Caco-2 (cell line): ENCODE data around the gene MRPL37. TPM values are rescaled to one million over a fixed set of nuclear protein-coding genes. Genes with fewer than 3 reads are reported as not detected.

Experiments
- BruUV-seq: library from RNA; stranded (reverse); fragments of 400-500 nt; replicated peaks from 2 replicates; lab custom pipeline; 2021; lab: Mats Ljungman, UMichigan
- CTCF ChIA-PET: fragments of 300-600 bp; sonication (Branson Sonifier 250); formaldehyde crosslinking; loops from one replicate; lab custom pipeline; 2022; ENCODE audit warnings: antibody characterized with exemption; lab: Charles Lee
- POLR2A ChIA-PET: fragments of 300-600 bp; sonication (Branson Sonifier 250); formaldehyde crosslinking; loops from one replicate; lab custom pipeline; 2022; ENCODE audit warnings: antibody characterized with exemption; lab: Charles Lee
- DNase-seq, 2 experiments: peaks; one replicate each; pipeline versions ENCODE4 v3.0.0 to v3.0.0-alpha.2; 2020 to 2022
- H3K27me3 ChIP-seq: replicated peaks from 2 replicates; pipeline ENCODE4 v1.6.0; 2011; ENCODE audit warnings: low read length; ENCODE audit not compliant: control insufficient read depth, insufficient read depth
- H3K36me3 ChIP-seq: 2 replicates; pipeline ENCODE4 v1.5.1; 2011; ENCODE audit warnings: low read length; ENCODE audit not compliant: control insufficient read depth, insufficient read depth
- H3K4me1 ChIP-seq: fragments of 250-450 bp; sonication (Bioruptor Pico); 2 replicates; pipeline ENCODE4 v1.5.1; 2020; ENCODE audit warnings: mild to moderate bottlenecking
- H3K4me3 ChIP-seq: 2 replicates; pipeline ENCODE4 v1.5.1; 2011; ENCODE audit warnings: low read depth, mild to moderate bottlenecking, control low read depth, low read length
- H3K9me3 ChIP-seq: fragments of 250-450 bp; sonication (Bioruptor Pico); 2 replicates; pipeline ENCODE4 v1.5.1; 2020; ENCODE audit warnings: mild to moderate bottlenecking, moderate library complexity
- H3K27ac Mint-ChIP-seq: one replicate; pipeline ENCODE4 v1.8.0; 2022; ENCODE audit warnings: mixed read lengths; ENCODE audit not compliant: unreplicated experiment
- H3K27me3 Mint-ChIP-seq: one replicate; pipeline ENCODE4 v1.8.0; 2022; ENCODE audit warnings: mixed read lengths; ENCODE audit not compliant: insufficient read depth, unreplicated experiment
- H3K36me3 Mint-ChIP-seq: one replicate; pipeline ENCODE4 v1.8.0; 2022; ENCODE audit warnings: mild to moderate bottlenecking, mixed read lengths; ENCODE audit not compliant: insufficient read depth, unreplicated experiment
- H3K4me1 Mint-ChIP-seq: one replicate; pipeline ENCODE4 v1.8.0; 2022; ENCODE audit warnings: low read depth, mixed read lengths; ENCODE audit not compliant: unreplicated experiment
- H3K4me3 Mint-ChIP-seq: one replicate; pipeline ENCODE4 v1.8.0; 2022; ENCODE audit warnings: mild to moderate bottlenecking, moderate library complexity, mixed read lengths; ENCODE audit not compliant: unreplicated experiment
- H3K9me3 Mint-ChIP-seq: one replicate; pipeline ENCODE4 v1.8.0; 2022; ENCODE audit warnings: mixed read lengths; ENCODE audit not compliant: unreplicated experiment
- intact Hi-C: fragments of 100-400 bp; cut with micrococcal nuclease; formaldehyde crosslinking; loops from one replicate; pipeline ENCODE4 v1.10.0; 2022; ENCODE audit not compliant: unreplicated experiment
- total RNA-seq: library from RNA; stranded (reverse); gene quantifications from 2 replicates; pipeline ENCODE4 v1.2.3, GENCODE V29; 2022
- TF ChIP-seq, protein P1 (sequence below), 2 experiments: fragments of 200-600 bp in 1 of 2; IDR thresholded peaks; 1 replicate in 1 of 2; 2 replicates in 1 of 2; pipeline versions ENCODE4 v1.5.1 to v1.8.0; 2011 to 2022; ENCODE audit warnings: antibody characterized with exemption in 1 of 2, control low read depth in 1 of 2, inconsistent platforms in 1 of 2, low read depth in 1 of 2, low read length in 1 of 2, mild to moderate bottlenecking in 1 of 2, moderate library complexity in 1 of 2; ENCODE audit not compliant: insufficient read depth in 1 of 2, severe bottlenecking in 1 of 2, unreplicated experiment in 1 of 2

Gene MRPL37
- total RNA-seq, 1 experiment from 2014 or later = 95.6 TPM

DNA sequence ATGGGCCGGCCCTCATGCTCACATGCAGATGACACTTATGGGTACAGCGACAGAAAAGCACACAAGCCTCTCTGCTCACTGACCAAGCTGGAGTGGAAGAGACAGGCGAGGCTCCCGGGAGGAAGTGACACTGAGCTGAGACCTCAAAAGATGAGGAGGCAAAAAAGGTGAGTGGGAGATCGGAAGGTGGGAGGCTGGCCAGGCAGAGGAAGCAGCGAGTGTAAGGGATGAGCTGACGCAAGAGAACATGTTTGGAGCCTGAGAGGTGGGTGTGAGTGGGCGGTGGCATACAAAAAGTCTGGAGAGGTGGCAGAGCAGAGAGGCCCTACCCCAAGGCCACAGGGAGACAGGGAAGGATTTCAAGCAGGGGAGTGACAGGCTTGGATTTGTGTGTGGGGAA is 29.0 kb upstream of the MRPL37 start:
- Mint-ChIP-seq H3K27me3 (no peaks in the 10 kb centered on the region), H3K27ac (no peak overlapping the region), H3K4me1 (no peaks in the 10 kb centered on the region), H3K4me3 (no peak overlapping the region), H3K36me3 (no peaks in the 10 kb centered on the region), H3K9me3 (no peaks in the 10 kb centered on the region)
- H3K9me3 ChIP-seq = no peaks in the 10 kb centered on the region
- TF ChIP-seq, protein P1, sequence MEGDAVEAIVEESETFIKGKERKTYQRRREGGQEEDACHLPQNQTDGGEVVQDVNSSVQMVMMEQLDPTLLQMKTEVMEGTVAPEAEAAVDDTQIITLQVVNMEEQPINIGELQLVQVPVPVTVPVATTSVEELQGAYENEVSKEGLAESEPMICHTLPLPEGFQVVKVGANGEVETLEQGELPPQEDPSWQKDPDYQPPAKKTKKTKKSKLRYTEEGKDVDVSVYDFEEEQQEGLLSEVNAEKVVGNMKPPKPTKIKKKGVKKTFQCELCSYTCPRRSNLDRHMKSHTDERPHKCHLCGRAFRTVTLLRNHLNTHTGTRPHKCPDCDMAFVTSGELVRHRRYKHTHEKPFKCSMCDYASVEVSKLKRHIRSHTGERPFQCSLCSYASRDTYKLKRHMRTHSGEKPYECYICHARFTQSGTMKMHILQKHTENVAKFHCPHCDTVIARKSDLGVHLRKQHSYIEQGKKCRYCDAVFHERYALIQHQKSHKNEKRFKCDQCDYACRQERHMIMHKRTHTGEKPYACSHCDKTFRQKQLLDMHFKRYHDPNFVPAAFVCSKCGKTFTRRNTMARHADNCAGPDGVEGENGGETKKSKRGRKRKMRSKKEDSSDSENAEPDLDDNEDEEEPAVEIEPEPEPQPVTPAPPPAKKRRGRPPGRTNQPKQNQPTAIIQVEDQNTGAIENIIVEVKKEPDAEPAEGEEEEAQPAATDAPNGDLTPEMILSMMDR (IDR thresholded peaks at IDR 0.05; ENCODE audit: insufficient read depth in 1 of 2, low read depth in 1 of 2, low read length in 1 of 2, severe bottlenecking in 1 of 2, unreplicated experiment in 1 of 2) = no peak
- H3K36me3 ChIP-seq = no peaks in the 10 kb centered on the region
- no peaks in the 10 kb centered on the region for H3K4me1 ChIP-seq
- DNase-seq = no peak
- POLR2A ChIA-PET = no interaction called here
- intact Hi-C loops = no loop called here
- no TSS peak for BruUV-seq
- H3K4me3 ChIP-seq = no peak overlapping the region
- no peaks in the 10 kb centered on the region for H3K27me3 ChIP-seq
- CTCF ChIA-PET = no interaction called here

DNA sequence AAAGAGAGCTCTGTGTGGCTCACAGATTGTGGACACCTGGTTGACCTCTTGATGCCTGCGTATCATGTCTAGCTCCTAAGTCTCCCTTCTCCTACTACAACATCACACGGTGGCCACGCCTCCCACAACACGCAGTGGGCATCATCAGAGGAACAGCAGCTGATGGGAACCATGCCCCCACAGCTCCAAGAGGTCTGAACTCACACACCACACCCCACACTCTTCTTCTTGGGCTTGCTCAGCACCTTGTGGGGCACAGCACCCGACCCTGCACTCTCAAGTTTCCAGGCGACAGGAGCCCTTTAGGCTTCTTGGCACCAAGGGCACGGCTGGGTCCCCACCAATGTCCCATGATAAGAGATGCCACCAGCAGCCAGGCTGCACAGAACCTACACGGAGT is 28.4 kb upstream of the MRPL37 start:
- no peak for DNase-seq
- POLR2A ChIA-PET = no interaction called here
- Mint-ChIP-seq H3K4me3 (no peak overlapping the region), H3K36me3 (no peaks in the 10 kb centered on the region), H3K9me3 (no peaks in the 10 kb centered on the region), H3K4me1 (no peaks in the 10 kb centered on the region), H3K27ac (no peak overlapping the region), H3K27me3 (no peaks in the 10 kb centered on the region)
- Histone ChIP-seq H3K36me3 (no peaks in the 10 kb centered on the region), H3K4me3 (no peak overlapping the region), H3K4me1 (no peaks in the 10 kb centered on the region), H3K27me3 (no peaks in the 10 kb centered on the region), H3K9me3 (no peaks in the 10 kb centered on the region)
- no TSS peak for BruUV-seq
- intact Hi-C loops = no loop called here
- TF ChIP-seq, protein P1 (IDR thresholded peaks at IDR 0.05; ENCODE audit: insufficient read depth in 1 of 2, low read depth in 1 of 2, low read length in 1 of 2, severe bottlenecking in 1 of 2, unreplicated experiment in 1 of 2) = no peak
- CTCF ChIA-PET = interaction anchor here (0.7 kb wide), 1 partner anchor 318 kb away, joined by 5 read pairs; no protein-coding TSS in a partner anchor

DNA sequence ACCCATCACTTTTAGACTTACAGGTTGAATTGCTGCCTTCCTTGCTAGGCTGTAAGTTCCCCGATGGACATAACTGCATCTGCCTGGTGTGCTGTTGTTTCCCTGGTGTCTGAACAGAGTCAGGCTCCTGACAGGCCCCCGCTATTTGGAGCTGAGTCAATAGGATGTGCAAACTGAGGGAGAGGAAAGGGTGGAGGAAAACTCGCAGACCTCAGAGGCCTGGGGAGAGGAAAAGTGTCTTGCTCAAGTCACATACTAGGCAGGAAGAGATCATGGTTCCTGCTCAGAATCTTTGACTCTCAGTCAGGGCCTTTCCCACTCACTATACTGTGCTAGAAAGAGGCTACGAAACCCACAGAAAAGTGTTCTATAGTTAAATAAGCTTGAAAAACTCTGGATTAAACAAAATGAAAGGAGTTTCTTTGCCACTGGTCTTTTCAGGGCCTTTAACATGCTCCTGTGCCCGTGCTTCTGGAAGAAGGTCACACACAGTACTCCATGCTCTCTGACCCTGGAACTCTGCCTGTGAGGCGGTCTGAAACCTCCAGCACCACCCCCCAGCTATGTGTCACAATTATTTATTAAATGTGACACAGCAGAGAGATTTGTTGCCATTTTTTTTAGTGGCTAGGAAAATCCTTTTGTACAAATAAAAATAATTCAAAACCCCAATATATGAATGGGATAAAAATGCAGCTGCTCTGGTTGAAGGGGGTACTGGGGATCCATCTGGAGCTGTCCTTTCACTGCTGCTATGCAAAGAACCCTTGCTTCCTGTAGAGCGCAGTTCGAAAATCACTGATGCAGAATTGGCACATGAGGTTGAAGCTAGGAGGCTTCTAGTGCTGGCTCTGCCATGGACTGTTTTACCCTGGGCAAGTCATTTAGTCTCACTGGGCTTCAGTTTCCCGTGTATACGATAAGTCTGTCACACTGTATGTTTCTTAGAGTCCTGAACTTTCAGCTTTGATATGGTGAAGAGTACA is 27.1 kb upstream of the MRPL37 start:
- Histone ChIP-seq H3K36me3 (no peaks in the 10 kb centered on the region), H3K27me3 (no peaks in the 10 kb centered on the region), H3K4me1 (no peaks in the 10 kb centered on the region), H3K9me3 (no peaks in the 10 kb centered on the region), H3K4me3 (no peak overlapping the region)
- Mint-ChIP-seq H3K4me3 (no peak overlapping the region), H3K36me3 (no peaks in the 10 kb centered on the region), H3K9me3 (no peaks in the 10 kb centered on the region), H3K27ac (no peak overlapping the region), H3K4me1 (no peaks in the 10 kb centered on the region), H3K27me3 (no peaks in the 10 kb centered on the region)
- no TSS peak for BruUV-seq
- intact Hi-C loops = no loop called here
- TF ChIP-seq, protein P1 (IDR thresholded peaks at IDR 0.05; ENCODE audit: insufficient read depth in 1 of 2, low read depth in 1 of 2, low read length in 1 of 2, severe bottlenecking in 1 of 2, unreplicated experiment in 1 of 2) = no peak
- ChIA-PET POLR2A (no interaction called here), CTCF (no interaction called here)
- DNase-seq = no peak
